HG03103 (cell line): ENCODE results near the gene TOM1L2.
"Not testable (repeated sequence)": the region's sequence is repeated elsewhere in the genome, so short reads cannot be mapped to it uniquely, and the experiment has no call there.

Experiments
- ATAC-seq: cut with Tn5 transposase; IDR thresholded peaks from one replicate; pipeline ENCODE4 v1.9.1; 2021; ENCODE audit warnings: low read depth; ENCODE audit not compliant: unreplicated experiment

TOM1L2 gene

DNA sequence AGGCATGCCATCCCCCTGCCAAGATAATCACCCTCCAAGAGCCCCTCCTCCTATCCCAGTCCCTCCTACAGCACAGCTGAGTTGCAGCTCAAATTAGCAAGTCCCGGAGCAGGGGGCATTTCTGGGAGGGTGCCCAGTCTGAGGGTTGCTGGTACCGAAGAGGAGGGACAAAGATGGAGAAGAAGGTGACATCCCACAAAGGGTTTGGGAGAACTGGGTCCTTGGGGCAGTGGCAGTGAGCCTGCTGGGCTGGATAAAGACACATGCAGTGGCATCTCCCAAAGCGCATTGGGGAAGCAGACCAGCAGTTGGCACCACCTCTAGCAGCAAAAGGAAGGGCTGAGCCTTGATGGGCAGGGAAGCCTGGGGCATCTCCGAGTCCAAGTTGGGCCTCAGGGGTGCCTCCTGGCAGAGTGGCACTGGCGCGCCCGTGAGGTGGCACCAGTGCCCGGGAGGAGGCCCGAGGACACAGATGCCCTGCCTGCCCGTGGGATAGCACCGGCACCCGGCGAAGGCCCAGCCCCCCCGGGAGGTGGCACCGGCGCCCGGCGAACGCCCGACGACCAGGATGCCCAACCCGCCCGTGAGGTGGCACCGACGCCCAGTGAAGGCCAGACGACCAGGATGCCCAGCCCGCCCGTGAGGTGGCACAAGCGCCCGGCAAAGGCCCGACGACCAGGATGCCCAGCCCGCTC, 622 bp downstream of the TOM1L2 start:
- no peak for ATAC-seq

GRCh38 chr17:17970699-17971430, 1.3 kb downstream of the TOM1L2 start:
- ATAC-seq, result no peak

GRCh38 chr17:17966399-17966798, 5.8 kb downstream of the TOM1L2 start:
- ATAC-seq, result no peak

DNA sequence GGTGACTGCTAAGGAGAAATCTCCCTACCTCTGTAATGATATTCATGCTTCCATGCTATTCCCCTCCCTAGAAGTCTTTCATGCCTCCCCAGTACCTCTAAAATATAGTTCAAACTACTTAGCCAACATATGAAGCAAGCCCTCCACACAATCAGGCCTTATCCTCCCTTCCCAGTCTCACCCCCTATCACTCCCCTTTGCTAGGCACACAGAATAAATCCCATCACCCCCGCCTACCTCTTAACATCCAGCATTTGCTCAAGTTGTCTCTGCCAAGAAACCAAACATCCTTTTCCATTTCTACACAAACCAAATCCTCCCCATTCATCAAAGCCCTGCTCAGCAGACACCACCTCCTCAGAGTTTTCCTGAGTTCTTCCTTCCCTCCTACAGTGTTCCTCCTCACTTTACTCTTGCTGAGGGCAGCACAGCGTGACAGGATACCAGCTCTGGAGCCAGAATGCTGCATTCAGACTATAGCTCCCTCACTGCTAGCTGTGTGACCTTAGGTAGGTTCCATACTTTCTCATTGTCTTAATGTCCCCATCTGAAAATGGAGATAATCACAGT, 7.0 kb downstream of the TOM1L2 start:
- no peak for ATAC-seq

DNA sequence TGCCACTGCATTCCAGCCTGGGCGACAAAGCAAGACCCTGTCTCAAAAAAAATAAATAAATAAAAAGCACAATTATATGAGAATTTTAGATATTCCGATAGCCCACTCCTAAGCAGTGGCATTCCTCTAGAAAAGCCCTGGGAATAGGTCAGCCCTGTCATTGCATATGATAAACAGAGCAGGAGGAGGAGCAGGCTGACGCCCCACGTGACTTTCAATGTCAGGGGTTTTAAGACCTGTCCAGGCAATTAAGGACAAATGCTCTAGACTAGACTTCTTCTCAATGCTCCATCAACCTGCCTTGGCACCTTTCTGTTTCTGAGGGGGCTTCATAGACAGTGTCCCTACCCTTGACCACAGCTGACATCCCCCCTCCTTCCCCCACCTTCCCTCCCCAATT, 7.5 kb downstream of the TOM1L2 start:
- no peak for ATAC-seq

- no peak for ATAC-seq
Measured at GRCh38 chr17:17963694-17964436, 8.3 kb downstream of the TOM1L2 start.

DNA sequence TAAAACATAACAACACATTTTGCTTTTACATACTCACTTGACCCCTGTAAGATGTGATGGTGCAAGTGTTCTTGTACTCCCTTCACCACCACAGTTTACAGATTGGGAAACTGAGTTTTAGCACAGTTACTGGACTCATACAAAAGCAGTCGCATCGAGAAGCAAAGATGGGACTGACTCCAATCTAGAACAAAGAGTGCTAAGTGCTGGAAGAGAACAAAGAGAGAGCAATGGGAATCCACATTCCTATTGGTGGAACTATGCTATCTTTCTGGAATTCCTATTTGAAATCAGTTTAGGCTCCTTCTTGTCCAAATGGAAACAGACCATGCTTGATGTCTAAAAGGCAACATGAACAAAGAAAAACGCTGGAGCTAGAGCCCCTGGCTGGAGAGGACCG, 9.1 kb downstream of the TOM1L2 start:
- no peak for ATAC-seq

DNA sequence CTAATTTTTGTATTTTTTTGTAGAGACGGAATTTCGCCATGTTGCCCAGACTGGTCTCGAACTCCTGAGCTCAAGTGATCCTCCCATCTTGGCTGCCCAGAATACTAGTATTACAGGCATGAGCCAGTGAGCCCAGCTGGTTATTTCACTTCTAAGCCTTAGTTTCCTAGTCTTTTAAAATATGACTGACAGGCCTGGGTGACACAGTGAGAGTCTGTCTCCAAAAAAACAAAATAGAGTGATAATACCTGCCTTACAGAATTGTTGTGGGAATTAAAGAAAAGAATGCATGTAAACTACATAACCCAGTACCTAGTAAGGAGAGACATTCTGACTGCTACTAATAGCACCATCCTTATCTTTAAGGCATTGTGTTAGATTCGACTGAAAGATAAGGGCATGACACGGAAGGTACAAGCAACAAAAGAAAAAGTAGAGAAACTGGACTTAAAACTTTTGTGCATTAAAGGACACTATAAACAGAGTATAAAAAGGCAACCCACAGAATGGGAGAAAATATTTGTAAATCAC, 11.6 kb downstream of the TOM1L2 start:
- ATAC-seq, result no peak

DNA sequence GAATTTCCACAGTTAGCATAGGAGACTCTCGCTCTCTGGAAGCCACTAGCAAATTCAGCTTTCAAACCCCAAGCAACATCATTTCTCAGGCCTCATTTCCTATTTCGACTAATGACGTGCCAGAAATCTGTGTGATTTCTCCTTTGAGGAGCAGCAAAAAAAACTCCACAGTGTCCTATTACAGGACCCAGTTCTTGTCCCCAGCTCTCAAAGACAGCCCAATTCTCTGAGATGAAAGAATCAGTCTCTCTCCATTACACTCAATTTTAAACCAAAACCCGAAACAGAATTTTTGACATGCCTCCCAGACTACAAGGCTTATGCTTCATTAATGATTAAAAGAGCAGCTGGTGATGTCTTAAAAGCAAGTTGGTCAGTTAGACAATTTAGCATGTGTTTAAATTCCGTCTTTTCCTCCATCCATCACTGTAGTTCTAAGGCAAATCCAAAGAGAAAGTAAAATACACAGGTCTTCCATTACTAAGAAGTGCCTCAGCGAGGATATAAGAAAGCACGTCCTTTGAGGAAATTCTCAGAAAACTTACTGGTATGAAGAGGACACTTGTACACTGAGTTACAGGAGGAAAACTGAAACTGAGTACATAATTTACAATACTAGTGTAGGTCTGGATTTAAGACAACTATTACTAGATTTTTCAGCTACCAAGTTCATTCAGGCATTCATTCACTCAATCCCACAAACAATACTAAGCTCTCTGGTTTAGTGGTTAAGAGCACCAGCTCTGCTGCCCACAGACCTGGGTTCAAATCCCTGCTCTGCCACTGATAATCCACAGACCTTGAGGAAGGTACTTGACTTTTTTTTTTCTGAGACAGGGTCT, 12.5 kb downstream of the TOM1L2 start:
- ATAC-seq, result no peak

GRCh38 chr17:17958982-17959381, 13.2 kb downstream of the TOM1L2 start:
- no peak for ATAC-seq

GRCh38 chr17:17957584-17957916, 14.7 kb downstream of the TOM1L2 start:
- no peak for ATAC-seq

DNA sequence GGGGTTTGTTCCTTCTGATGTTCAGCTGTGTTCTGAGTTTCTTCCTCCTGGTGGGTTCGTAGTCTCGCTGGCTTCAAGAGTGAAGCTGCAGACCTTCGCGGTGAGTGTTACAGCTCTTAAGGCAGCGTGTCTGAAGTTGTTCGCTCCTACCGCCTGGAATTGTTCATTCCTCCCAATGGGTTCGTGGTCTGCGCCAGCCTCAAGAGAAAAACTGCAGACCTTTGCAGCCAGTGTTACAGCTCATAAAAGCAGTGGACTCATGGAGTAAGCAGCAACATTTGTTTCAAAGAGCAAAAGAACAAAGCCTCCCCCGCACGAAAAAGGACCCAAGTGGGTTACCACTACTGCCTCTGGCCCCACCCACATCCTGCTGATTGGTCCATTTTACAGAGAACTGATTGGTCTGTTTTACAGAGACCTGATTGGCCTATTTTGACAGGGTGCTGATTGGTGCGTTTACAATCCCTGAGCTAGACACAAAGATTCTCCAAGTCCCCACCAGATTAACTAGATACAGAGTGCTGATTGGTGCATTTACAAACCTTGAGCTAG, 16.3 kb downstream of the TOM1L2 start:
- not testable (repeated sequence) for ATAC-seq

- ATAC-seq, result no peak
Measured at GRCh38 chr17:17954079-17954478, 18.1 kb downstream of the TOM1L2 start.

GRCh38 chr17:17952691-17953090, 19.5 kb downstream of the TOM1L2 start:
- ATAC-seq, result no peak

DNA sequence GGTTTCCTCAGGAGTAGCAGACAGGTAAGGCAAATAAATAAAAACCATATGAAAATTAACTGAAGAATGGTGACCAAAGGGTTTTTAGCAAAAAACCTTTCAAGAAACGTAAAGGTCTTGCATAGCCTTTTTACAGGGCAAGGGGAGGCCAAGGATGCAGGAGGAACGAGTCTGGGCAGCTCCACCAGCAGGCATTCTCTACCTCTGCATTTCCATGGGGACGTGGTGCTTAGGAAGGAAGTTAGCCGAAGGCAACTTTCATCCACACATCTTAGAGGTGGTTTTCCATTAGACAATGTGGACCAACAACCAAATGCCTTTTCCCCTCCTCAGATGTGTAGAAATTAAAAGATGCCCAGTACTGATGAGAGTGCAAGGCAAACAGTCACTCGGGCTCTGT, 20.7 kb downstream of the TOM1L2 start:
- no peak for ATAC-seq

DNA sequence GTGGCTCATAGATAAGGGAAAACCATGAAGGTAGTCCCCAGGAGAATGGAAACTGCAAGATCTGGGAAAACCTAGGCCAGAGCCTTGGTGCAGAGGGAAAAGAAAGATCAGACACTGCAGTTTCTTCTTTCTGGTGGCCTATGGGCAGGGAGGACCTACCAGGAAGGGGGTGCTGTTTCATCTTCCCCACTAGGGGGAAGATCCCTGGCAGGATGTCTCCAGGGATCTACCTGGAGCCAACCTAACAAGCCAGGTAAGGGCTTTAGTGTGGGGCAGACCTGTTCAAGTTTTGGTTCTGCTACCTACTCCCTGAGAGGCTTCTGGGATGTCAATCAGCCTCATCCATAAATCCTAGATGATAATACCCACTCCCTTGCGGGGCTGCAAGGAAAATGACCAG, 21.4 kb downstream of the TOM1L2 start:
- no peak for ATAC-seq

DNA sequence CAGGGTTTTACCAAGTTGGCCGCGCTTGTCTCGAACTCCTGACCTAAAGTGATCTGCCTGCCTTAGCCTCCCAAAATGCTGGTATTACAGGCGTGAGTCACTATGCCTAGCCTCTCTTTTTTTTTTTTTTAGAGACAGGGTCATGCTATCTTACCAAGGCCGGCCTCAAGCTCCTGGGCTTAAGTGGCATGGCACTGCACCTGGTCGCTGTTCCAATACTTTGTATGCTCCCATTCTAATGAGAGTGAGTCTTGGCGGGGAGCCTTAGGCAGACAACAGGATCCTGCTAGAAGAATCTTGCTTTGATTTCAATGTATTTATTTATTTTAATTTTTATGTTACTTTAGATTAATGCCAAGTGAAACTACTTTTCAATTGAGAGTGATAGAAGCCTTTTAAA, 21.9 kb downstream of the TOM1L2 start:
- no peak for ATAC-seq

DNA sequence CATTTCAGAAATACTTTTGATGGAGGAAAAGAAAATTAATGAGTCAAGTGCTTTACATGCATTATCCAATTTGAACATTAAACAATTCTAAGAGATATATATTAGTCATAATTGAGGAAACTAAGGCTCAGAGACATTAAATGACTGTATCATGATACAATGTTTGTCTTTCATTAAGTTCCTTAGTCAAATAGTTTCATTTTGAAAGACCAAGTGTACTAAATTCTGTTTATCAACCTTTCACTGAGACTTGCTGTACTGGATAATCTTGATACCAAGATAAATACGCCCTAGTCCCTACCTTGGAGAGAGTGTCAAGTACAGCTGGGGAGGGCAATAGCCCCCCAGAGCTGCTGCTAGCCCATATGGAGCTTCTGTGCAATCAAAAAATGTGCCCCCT, 24.2 kb downstream of the TOM1L2 start:
- no peak for ATAC-seq

GRCh38 chr17:17947309-17947708, 24.9 kb downstream of the TOM1L2 start:
- ATAC-seq, result no peak

DNA sequence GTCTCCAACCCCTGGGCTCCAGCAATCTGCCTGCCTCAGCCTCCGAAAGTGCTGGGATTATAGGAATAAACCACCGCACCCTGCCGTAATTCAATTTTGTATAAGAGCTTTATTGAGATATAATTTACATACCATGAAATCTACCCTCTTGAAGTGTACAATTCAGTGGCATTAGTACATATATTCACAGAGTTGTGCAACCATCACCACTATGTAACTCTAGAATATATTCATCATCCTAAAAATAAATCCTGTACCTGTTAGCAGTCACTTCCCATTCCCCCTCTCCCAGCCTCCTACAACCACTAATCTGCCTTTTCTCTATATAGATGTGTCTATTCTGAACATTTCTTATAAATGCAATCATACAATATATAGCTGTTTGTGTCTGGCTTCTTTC, 26.1 kb downstream of the TOM1L2 start:
- ATAC-seq, result no peak
